Left hindlimb (tissue), 1 donor: ENCODE measurements around the gene PLCL1.

Experiments used
- DNase-seq: peaks from one replicate; pipeline ENCODE4 v3.0.0-alpha.2; 2018

Gene PLCL1

GRCh38 chr2:197858607-197859140, 54.3 kb downstream of the PLCL1 start:
- DNase-seq, result no peak

DNA sequence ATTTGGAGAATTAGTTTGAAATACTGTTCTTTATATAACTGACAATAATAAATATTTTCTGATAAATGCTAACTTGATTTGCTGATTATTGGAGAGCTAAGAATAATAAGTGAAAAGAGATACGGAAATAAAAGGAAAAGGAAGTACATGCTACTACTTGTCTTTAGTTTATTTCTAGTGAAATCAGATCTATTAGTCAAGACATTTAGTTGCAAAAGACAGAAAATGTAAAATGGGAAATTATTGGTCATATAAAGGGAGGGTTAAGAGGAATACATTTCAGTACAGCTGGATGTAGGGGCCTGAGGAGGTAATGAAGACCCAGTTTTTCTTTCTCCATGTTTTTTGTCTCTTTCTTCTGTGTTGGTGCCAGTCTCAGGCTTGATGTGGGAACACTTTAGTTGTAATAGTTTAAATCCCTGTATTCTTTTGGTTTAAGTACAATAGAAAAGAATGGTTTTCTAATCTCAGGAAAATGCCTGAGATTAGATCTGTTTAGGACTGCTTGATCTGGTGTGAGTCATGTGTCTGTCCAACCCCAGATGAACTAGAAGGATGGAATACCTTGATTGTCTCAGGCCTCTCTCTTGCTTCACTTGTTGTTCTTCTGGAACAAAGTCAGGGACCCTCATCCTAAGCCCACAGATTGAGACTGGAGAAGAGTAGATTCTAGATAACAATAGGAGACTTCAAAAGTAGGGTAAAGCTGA, 58.0 kb downstream of the PLCL1 start:
- DNase-seq, result no peak

- no peak for DNase-seq
These were observed 59.4 kb downstream of the PLCL1 start for GRCh38 chr2:197863744-197864143.

DNA sequence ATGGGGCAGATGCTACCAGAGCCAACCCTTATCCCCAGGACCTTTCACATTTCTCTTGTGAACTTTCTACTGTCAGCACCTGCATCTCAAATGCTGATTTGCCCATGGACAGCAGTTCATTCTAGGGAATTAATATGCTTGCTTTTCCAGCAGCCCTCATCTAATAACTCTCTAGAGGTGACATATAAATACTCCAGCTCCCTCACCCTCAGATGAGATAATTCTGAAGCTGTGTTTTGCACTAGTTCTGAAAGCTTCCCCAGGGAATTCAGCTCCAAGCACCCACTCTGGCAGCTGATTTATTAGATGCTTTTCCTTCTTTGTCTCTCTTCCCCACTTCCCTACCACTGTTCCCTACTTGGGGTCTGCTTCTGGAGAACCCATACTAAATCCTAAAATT, 62.1 kb downstream of the PLCL1 start:
- no peak for DNase-seq

DNA sequence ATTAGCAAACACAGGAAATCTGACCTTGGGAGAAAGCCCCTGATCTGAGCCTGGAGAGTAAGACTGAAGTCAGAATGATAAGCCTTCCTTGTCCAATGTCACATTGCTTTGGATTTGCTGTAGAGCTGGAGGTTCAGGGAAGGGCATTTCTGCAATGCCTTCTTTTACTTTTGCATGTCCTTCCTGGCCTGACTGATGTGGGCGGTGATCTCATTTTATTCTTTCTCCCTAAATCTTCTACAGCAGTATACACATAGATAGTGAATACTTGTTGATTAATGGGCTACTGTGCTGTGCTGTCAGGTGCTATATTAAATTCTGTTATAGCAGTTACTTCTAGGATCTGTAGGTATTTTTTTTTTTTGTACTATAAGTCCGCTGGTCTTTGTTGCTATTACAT, 62.6 kb downstream of the PLCL1 start:
- DNase-seq, result no peak

DNA sequence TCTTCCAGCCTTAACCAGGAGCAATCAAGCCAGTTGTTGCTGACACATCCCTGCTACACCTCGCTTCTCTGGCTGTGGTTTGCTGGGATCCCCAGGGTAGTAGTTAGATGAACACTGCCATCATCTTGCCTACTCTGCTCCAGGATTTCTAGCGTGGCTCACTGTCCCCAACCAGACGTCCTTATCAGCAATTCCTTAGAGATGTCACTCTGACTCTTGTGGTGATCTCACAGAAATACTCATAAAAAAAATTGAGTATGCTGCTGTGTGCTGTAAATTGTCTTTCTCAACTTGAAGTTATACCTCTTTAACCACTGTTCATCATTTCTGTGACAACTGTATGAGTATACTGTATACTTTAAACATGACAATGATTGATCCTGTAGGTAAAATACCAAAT, 63.2 kb downstream of the PLCL1 start:
- DNase-seq, result no peak

DNA sequence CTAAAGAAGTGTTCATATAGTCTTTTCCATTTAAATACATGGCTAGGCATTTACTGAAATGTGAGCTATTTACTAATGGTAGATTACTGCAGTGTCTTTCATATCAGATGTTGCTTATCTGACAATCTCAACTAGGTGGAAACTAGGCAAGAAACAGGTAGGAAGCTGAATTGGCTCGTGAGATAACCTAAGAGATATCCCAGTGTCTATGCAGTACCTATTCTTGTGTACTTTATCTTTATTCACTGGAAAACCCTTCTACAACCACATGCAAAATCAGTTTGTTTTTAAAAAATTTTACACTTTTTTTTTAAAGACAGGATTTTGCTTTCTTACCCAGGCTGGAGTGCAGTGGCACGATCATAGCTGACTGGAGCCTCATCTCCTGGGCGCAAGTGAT, 63.8 kb downstream of the PLCL1 start:
- no peak for DNase-seq

DNA sequence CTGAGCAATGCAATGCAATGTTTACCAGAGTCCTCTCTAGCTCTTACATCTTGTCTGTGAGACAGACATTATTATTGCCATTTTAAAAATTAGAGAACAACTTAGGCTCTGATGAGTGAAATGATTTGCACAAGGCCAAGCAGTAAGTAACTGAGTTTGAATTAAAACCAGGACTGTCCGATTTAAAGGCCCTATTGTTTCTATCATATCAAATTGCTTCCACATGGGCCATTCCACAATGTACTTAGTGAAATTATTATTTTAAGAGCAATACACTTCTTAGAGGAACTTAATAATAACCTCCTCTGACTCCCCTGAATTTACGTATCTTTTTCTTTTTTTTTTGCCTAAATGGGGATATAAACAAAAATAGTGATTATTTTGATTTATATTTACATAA, 64.6 kb downstream of the PLCL1 start:
- no peak for DNase-seq

- DNase-seq, result no peak
These were observed 65.2 kb downstream of the PLCL1 start for GRCh38 chr2:197869501-197870111.

DNA sequence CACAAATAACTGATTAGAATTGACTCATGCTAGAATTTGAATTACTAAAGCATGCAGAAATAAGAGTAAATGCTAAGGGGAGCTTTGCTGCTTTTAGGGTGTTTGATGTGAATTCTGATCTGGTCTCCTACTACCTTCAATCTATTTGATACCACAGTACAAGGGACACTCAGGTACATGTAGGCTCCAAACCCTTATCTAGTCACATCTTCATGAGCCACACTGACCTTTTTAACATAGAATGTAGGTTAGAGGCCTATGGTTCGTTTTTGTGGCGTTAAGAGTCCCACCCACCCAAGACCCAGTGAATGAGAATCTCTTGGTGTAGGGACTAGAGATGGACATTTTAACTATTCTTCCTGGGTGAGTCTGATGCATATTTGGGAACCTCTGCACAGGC, 65.7 kb downstream of the PLCL1 start:
- no peak for DNase-seq

GRCh38 chr2:197871780-197872456, 67.5 kb downstream of the PLCL1 start:
- DNase-seq, result no peak

DNA sequence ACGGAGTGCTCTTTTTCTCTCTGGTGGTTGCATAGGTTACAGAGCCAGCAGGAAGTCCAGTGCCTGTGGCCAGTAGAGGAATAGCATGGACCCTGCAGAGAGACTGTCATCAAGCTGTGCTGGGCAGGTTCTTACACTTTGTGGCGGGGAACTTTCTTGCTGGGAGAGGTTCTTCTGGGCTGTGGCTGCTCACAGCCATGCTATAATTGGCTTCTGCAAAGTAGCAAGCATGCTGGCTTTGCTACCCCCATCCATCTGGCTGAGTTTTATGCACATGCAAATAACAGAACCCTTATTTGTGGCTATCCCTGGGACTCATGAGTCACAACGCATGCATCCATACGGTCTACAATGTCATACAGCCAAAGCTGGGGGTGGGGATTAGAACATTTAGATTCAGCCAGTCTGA, 68.9 kb downstream of the PLCL1 start:
- DNase-seq, result no peak

DNA sequence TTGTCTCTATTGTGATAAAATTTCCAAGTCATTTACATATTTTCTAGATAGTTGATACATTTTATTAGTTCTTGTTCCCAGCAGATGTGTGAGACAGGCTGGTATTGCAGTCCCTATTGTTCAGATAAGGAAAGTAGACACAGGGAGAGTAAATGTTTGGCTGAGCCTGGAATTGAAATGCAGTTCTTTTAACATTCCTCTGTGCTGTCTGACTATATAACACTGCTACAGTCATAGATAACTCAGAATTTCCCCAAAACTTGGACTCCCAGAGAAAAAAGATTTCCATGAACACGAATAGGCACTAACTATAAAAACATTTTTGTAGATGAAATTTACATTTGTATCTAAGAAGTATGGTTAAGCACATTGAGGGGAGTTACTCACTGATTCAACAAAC, 71.4 kb downstream of the PLCL1 start:
- DNase-seq, result no peak

DNA sequence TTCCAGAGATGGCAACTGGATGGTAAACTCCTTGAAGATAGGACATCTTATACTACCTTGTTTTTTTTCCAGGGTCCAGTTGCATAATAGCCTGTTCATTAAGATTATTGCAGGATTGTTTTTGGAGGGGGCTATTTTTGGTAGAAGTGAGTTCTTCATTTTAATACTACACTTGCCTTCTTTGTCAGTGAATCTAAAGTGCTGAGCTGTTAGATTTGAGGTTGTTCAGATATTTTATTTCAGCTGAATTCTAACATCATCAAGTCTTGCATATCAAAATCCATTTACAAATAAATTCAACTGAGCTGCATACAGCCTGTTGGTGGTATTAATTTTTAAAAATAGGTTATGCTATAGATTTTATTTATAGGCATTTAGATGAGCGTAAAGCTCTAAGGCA, 72.1 kb downstream of the PLCL1 start:
- DNase-seq, result no peak

GRCh38 chr2:197877038-197877437, 72.6 kb downstream of the PLCL1 start:
- DNase-seq, result no peak

- peak; percentile 34 for DNase-seq
These were observed 74.4 kb downstream of the PLCL1 start for GRCh38 chr2:197878792-197879191.

DNA sequence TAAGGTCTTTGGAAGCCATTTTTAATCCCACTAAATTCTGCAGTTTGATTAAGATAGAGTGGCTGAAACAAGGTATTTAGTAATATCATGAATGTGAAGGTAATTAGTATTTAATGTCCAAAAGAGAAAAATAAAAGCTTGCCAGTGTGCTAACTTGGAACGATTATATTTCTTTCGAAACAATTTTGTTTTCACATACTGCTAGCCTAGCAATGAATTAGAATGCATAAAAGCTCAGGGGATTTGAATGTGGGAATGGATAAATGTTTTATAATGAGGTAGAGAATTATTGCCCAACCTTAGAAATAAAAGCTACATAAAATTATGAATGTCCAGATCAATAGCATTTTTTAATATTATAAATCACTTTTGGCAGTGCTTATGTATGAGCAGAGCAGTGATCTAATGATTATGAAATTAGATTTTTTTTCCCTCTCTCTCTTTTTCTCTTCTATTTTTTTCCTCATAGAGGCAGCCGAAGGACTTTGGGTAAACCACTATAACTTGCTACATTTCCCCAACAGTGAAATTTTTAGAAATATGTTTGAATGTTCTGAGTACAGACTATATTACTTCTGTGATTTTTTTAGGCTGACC, 75.5 kb downstream of the PLCL1 start:
- DNase-seq, result no peak

GRCh38 chr2:197883354-197884032, 79.1 kb downstream of the PLCL1 start:
- DNase-seq, result no peak

- DNase-seq, result no peak
These were observed 79.9 kb downstream of the PLCL1 start for GRCh38 chr2:197884252-197884651.

- no peak for DNase-seq
These were observed 80.7 kb downstream of the PLCL1 start for GRCh38 chr2:197885126-197885525.

- DNase-seq, result no peak
These were observed 81.2 kb downstream of the PLCL1 start for GRCh38 chr2:197885587-197885986.

GRCh38 chr2:197888321-197888720, 83.9 kb downstream of the PLCL1 start:
- no peak for DNase-seq

- no peak for DNase-seq
These were observed 84.6 kb downstream of the PLCL1 start for GRCh38 chr2:197889041-197889440.
